ENCODE data around the gene PRRT4.

The PRRT4 gene

DNA sequence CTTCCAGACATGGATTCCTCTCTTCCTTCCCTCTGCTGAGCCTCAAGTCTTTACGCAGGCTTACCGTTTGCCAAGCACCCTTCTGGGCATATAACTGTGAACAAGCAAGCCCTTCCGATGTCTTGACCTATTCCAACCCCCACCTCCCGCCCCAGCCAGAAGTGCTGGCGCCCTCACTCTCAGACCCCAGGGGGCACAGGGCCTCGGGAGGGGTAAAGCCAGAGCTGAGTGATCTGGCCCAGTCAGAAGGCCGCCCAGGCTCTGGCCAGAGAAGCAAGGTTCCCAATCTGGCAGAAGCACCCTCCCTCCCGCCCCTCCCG lies 1.2 kb downstream of the PRRT4 start:
- Histone ChIP-seq H3K9me3 (ENCODE audit: control insufficient read depth, low read length) (no peaks in the 10 kb centered on the region), H3K27me3 (replicated peaks; ENCODE audit: control insufficient read depth, insufficient read depth, low read length, poor library complexity, severe bottlenecking) (no peaks in the 10 kb centered on the region), H3K4me3 (ENCODE audit: insufficient read depth, low read depth, low read length, poor library complexity, severe bottlenecking) (no peak overlapping the region), H3K36me3 (ENCODE audit: control insufficient read depth, insufficient read depth, low read length) (no peaks in the 10 kb centered on the region), H3K27ac (ENCODE audit: insufficient read depth, low read length, poor library complexity, severe bottlenecking) (no peak overlapping the region), H3K4me1 (ENCODE audit: control insufficient read depth, insufficient read depth, low read length, poor library complexity, severe bottlenecking) (peaks cover 6% of the 10 kb centered on the region)
- no peak for DNase-seq

DNA sequence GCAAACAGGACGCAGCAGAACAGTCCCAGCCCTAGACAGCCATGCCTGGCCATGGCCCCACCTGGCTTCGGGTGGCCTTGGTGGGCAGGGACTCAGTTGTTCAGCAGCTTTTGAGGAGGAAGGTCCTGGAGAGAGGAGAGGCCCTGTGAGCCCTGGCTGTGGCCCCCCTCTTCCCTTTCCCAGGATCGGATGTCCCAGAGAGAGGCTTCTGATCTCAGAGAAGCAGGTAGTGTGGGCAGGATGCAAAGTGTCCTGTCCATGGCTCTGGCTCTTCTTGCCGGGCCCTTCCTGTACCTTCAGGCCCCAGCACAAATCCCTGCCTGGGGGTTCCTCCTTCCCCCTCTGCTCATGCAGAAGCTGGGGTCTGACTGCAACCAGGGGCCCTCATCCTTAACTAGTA lies 1.6 kb downstream of the PRRT4 start:
- no peak overlapping the region for H3K4me3 ChIP-seq (ENCODE audit: insufficient read depth, low read depth, low read length, poor library complexity, severe bottlenecking)
- H3K4me1 ChIP-seq (ENCODE audit: control insufficient read depth, insufficient read depth, low read length, poor library complexity, severe bottlenecking): peaks cover 6% of the 10 kb centered on the region
- no peaks in the 10 kb centered on the region for H3K36me3 ChIP-seq (ENCODE audit: control insufficient read depth, insufficient read depth, low read length)
- H3K27ac ChIP-seq (ENCODE audit: insufficient read depth, low read length, poor library complexity, severe bottlenecking): no peak overlapping the region
- DNase-seq: no peak
- no peaks in the 10 kb centered on the region for H3K9me3 ChIP-seq (ENCODE audit: control insufficient read depth, low read length)
- H3K27me3 ChIP-seq (replicated peaks; ENCODE audit: control insufficient read depth, insufficient read depth, low read length, poor library complexity, severe bottlenecking): no peaks in the 10 kb centered on the region

DNA sequence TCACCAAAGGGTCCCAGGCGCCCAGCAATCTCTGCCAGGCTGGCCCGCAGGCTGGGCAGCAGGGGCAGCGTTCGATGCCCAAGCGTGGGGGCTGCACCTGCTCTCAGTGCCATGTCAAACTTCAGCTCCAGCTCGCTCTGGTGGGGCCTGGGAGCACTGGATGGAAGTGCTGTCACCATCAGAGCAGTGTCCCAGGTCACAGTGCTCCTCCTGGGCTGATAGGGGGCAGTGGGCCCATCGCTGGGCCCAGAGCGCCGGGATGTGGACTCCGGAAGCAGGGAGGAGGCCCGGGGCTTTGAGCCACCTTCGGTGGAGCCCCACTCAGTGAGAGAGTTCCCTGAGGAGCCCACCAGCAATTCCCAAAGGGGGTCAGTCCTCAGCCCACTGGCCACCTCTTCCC lies 2.2 kb downstream of the PRRT4 start:
- no peak overlapping the region for H3K4me3 ChIP-seq (ENCODE audit: insufficient read depth, low read depth, low read length, poor library complexity, severe bottlenecking)
- no peaks in the 10 kb centered on the region for H3K27me3 ChIP-seq (replicated peaks; ENCODE audit: control insufficient read depth, insufficient read depth, low read length, poor library complexity, severe bottlenecking)
- H3K27ac ChIP-seq (ENCODE audit: insufficient read depth, low read length, poor library complexity, severe bottlenecking): no peak overlapping the region
- no peak for DNase-seq
- H3K4me1 ChIP-seq (ENCODE audit: control insufficient read depth, insufficient read depth, low read length, poor library complexity, severe bottlenecking): peaks cover 6% of the 10 kb centered on the region
- no peaks in the 10 kb centered on the region for H3K9me3 ChIP-seq (ENCODE audit: control insufficient read depth, low read length)
- no peaks in the 10 kb centered on the region for H3K36me3 ChIP-seq (ENCODE audit: control insufficient read depth, insufficient read depth, low read length)

DNA sequence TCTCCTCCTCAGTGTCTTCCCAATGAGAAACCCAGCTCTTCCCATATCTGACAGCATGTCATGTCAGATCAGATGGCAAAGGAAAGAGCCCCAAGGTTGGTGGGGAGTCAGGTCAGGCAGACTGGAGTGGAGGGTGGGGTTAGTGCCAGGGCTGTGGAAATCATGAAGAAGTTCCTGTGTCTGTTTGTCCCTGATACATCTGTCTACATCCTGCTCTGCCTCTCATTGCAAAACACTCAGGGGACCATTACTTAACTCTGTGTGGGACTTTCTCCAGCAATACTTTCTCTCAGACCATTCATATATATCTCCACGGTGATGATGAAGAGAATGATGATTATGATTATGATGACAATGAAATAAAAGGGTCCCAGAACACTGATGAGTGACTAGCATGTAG lies 3.3 kb downstream of the PRRT4 start:
- DNase-seq: no peak
- no peaks in the 10 kb centered on the region for H3K27me3 ChIP-seq (replicated peaks; ENCODE audit: control insufficient read depth, insufficient read depth, low read length, poor library complexity, severe bottlenecking)

DNA sequence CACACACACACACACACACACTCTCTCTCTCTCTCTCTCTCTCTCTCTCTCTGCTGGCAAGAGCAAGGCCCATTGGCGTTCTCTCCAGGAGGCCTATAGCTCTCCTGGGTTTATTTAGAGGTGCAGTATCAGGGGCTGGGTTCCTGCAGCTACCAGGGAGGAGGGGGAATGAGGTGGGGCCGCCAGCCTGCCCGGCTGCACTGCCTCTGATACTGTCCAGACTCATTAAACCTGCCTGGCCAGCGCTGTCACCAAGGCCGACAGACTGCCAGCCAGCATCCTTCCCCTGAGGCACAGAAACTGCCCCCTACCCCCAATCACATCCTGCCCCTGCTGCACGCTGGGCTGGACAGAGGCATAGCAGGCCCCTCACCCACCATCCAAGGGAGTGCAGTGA lies 4.3 kb downstream of the PRRT4 start:
- H3K4me3 ChIP-seq (ENCODE audit: insufficient read depth, low read depth, low read length, poor library complexity, severe bottlenecking): no peak overlapping the region
- H3K27me3 ChIP-seq (replicated peaks; ENCODE audit: control insufficient read depth, insufficient read depth, low read length, poor library complexity, severe bottlenecking): peaks cover 6% of the 10 kb centered on the region
- H3K36me3 ChIP-seq (ENCODE audit: control insufficient read depth, insufficient read depth, low read length): no peaks in the 10 kb centered on the region
- no peak overlapping the region for H3K27ac ChIP-seq (ENCODE audit: insufficient read depth, low read length, poor library complexity, severe bottlenecking)
- DNase-seq: no peak
- no peaks in the 10 kb centered on the region for H3K9me3 ChIP-seq (ENCODE audit: control insufficient read depth, low read length)
- H3K4me1 ChIP-seq (ENCODE audit: control insufficient read depth, insufficient read depth, low read length, poor library complexity, severe bottlenecking): peaks cover 9% of the 10 kb centered on the region

More for the DNA sequence above, 3.3 kb downstream of the PRRT4 start:
- no peaks in the 10 kb centered on the region for H3K9me3 ChIP-seq (ENCODE audit: control insufficient read depth, low read length)
- peaks cover 6% of the 10 kb centered on the region for H3K4me1 ChIP-seq (ENCODE audit: control insufficient read depth, insufficient read depth, low read length, poor library complexity, severe bottlenecking)
- no peak overlapping the region for H3K4me3 ChIP-seq (ENCODE audit: insufficient read depth, low read depth, low read length, poor library complexity, severe bottlenecking)
- H3K27ac ChIP-seq (ENCODE audit: insufficient read depth, low read length, poor library complexity, severe bottlenecking): no peak overlapping the region
- no peaks in the 10 kb centered on the region for H3K36me3 ChIP-seq (ENCODE audit: control insufficient read depth, insufficient read depth, low read length)

DNA sequence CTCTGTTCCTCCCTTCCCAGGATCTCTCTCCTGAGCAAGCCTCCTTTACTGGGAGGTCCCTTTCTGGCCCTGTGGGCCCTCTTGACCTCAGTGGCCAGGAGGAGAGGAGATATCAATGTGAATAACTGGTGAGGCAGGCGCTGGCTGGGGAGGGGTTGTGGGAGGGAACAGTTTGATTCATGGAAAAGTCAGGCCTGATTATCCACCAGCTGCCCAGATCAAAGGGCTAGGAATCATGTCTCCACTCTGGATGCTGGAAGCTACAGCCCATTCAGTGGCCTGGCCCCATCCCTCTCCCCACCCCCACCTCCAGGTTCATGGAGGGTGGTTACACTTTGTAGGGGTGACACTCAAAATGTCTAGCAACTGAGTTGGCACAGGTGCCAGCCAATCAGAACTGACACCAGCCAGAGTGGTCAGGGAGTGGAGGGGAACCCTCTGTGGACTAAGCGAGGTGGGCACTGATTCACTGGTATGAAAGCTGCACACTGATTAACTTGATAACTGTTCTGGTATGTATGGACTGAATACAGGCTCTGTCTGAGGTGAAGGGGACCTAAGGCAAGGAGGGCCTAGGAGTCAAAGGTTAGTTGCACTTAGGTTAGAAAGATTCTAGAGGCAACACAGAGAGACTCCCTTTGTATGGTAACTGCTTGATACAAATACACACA lies 4.8 kb downstream of the PRRT4 start:
- no peak for DNase-seq
- no peak overlapping the region for H3K27ac ChIP-seq (ENCODE audit: insufficient read depth, low read length, poor library complexity, severe bottlenecking)
- peaks cover 8% of the 10 kb centered on the region for H3K27me3 ChIP-seq (replicated peaks; ENCODE audit: control insufficient read depth, insufficient read depth, low read length, poor library complexity, severe bottlenecking)
- peaks cover 12% of the 10 kb centered on the region for H3K4me1 ChIP-seq (ENCODE audit: control insufficient read depth, insufficient read depth, low read length, poor library complexity, severe bottlenecking)
- no peaks in the 10 kb centered on the region for H3K9me3 ChIP-seq (ENCODE audit: control insufficient read depth, low read length)
- no peak overlapping the region for H3K4me3 ChIP-seq (ENCODE audit: insufficient read depth, low read depth, low read length, poor library complexity, severe bottlenecking)
- no peaks in the 10 kb centered on the region for H3K36me3 ChIP-seq (ENCODE audit: control insufficient read depth, insufficient read depth, low read length)

DNA sequence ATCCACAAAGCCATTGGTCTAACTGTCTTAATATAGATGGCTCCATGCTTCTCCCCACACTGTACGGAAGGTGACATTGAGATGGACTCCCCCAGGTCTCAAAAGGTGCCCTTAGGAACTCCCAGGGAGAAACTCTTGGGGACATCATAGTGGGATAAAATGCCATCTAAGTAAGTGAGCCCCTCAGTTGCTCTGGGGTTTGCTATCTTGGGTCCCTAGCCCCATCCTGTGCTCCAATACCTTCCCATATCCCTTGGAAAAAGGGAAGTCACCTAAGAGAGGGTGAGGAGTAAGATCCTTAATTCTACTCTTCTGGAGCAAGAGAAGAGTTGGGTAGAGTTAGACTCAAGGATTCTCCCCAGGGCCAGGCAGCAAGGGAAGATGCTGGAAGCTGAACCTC lies 7.9 kb downstream of the PRRT4 start:
- no peak for DNase-seq
- Histone ChIP-seq H3K9me3 (ENCODE audit: control insufficient read depth, low read length) (no peaks in the 10 kb centered on the region), H3K4me1 (ENCODE audit: control insufficient read depth, insufficient read depth, low read length, poor library complexity, severe bottlenecking) (peaks cover 11% of the 10 kb centered on the region), H3K4me3 (ENCODE audit: insufficient read depth, low read depth, low read length, poor library complexity, severe bottlenecking) (no peak overlapping the region), H3K27me3 (replicated peaks; ENCODE audit: control insufficient read depth, insufficient read depth, low read length, poor library complexity, severe bottlenecking) (peaks cover 14% of the 10 kb centered on the region), H3K36me3 (ENCODE audit: control insufficient read depth, insufficient read depth, low read length) (no peaks in the 10 kb centered on the region), H3K27ac (ENCODE audit: insufficient read depth, low read length, poor library complexity, severe bottlenecking) (no peak overlapping the region)

DNA sequence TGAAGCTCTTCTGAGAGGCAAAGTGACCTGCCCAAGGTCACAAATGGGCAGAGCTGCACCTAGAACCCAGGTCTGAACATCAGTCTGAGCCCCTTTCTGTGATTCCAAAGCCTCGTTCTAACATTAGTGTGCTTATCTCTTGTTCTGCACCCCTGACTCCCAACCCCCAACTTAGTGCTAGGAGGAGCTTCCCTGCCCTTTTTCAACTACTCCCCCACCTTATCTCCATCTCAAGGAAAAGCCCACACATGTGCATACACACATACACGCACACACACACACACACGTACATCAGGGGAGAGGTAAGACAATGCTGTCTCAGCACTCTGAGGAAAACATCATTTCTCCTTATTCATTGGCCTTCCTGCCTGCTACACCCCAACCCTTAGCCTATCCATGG lies 8.3 kb downstream of the PRRT4 start:
- Histone ChIP-seq H3K4me3 (ENCODE audit: insufficient read depth, low read depth, low read length, poor library complexity, severe bottlenecking) (no peak overlapping the region), H3K9me3 (ENCODE audit: control insufficient read depth, low read length) (no peaks in the 10 kb centered on the region), H3K27me3 (replicated peaks; ENCODE audit: control insufficient read depth, insufficient read depth, low read length, poor library complexity, severe bottlenecking) (peaks cover 14% of the 10 kb centered on the region), H3K4me1 (ENCODE audit: control insufficient read depth, insufficient read depth, low read length, poor library complexity, severe bottlenecking) (peaks cover 11% of the 10 kb centered on the region), H3K36me3 (ENCODE audit: control insufficient read depth, insufficient read depth, low read length) (no peaks in the 10 kb centered on the region), H3K27ac (ENCODE audit: insufficient read depth, low read length, poor library complexity, severe bottlenecking) (no peak overlapping the region)
- DNase-seq: no peak

DNA sequence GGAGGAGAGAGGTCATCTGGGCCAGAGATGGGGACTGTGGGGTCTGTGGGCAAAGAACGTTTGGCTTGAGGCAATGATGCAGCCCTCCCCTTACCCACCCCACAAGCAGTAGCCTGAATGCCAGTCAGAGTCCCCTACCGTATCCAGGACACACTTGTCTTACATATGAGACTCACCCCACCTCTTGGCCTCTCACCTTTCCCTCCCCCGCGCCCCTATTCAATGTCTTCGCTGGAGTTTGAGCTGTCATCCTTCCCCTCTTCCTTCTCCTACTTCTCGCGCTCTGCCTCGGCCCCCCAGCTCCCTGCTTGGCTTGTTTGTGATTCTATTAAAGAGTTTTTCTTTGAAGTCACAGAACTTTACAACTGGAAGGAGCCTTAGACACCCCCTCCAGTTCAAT lies 8.9 kb downstream of the PRRT4 start:
- no peak overlapping the region for H3K4me3 ChIP-seq (ENCODE audit: insufficient read depth, low read depth, low read length, poor library complexity, severe bottlenecking)
- peaks cover 11% of the 10 kb centered on the region for H3K4me1 ChIP-seq (ENCODE audit: control insufficient read depth, insufficient read depth, low read length, poor library complexity, severe bottlenecking)
- no peaks in the 10 kb centered on the region for H3K9me3 ChIP-seq (ENCODE audit: control insufficient read depth, low read length)
- peaks cover 14% of the 10 kb centered on the region for H3K27me3 ChIP-seq (replicated peaks; ENCODE audit: control insufficient read depth, insufficient read depth, low read length, poor library complexity, severe bottlenecking)
- DNase-seq: no peak
- H3K27ac ChIP-seq (ENCODE audit: insufficient read depth, low read length, poor library complexity, severe bottlenecking): no peak overlapping the region
- no peaks in the 10 kb centered on the region for H3K36me3 ChIP-seq (ENCODE audit: control insufficient read depth, insufficient read depth, low read length)

DNA sequence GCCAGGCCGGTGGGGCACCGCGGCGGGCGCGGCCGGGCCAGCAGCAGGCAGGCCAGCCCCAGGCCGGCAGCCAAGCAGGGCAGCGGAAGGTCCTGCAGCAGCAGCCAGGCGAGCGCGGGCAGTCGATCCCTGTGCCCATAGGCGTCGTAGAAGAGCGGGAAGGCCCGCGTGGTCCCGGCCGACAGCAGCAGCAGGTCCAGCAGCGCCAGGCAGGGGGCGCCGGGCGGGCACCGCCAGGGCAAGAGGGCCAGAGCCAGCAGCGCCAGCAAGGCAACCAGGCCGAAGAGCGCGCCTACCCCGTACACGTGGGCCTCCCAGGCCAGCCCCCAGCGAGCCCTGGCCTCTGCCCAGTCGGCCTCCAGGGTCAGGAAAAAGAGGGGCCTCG lies 9.3 kb downstream of the PRRT4 start:
- DNase-seq: no peak
- Histone ChIP-seq H3K27me3 (replicated peaks; ENCODE audit: control insufficient read depth, insufficient read depth, low read length, poor library complexity, severe bottlenecking) (peaks cover 14% of the 10 kb centered on the region), H3K4me1 (ENCODE audit: control insufficient read depth, insufficient read depth, low read length, poor library complexity, severe bottlenecking) (peaks cover 11% of the 10 kb centered on the region), H3K36me3 (ENCODE audit: control insufficient read depth, insufficient read depth, low read length) (no peaks in the 10 kb centered on the region), H3K9me3 (ENCODE audit: control insufficient read depth, low read length) (no peaks in the 10 kb centered on the region), H3K27ac (ENCODE audit: insufficient read depth, low read length, poor library complexity, severe bottlenecking) (no peak overlapping the region), H3K4me3 (ENCODE audit: insufficient read depth, low read depth, low read length, poor library complexity, severe bottlenecking) (no peak overlapping the region)
